ENCODE results near the gene RBFOX1.

RBFOX1 gene

DNA sequence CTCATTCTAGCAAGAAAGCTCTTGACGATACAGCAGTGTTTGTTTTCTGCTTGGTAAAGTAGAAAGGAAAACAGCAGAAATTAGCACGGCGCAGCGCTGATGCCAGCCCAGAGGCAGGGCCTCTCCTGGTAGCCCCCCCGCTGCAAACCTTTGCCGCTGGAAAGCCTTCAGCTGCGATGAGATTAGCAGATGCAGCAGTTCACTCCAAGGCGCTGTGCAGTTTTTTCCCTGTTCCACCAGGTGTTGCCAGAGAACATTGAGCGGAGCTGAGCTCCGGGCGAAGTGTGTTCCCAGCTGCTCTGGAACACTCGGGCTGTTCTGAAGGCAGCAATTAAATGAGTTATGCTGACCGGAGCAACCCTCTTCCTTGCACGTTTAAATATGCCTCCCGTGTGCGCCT, 72.5 kb downstream of the RBFOX1 start:
- H3K4me3 ChIP-seq (ENCODE audit: low read depth, low read length), result no peak overlapping the region
- TF ChIP-seq, protein P1, sequence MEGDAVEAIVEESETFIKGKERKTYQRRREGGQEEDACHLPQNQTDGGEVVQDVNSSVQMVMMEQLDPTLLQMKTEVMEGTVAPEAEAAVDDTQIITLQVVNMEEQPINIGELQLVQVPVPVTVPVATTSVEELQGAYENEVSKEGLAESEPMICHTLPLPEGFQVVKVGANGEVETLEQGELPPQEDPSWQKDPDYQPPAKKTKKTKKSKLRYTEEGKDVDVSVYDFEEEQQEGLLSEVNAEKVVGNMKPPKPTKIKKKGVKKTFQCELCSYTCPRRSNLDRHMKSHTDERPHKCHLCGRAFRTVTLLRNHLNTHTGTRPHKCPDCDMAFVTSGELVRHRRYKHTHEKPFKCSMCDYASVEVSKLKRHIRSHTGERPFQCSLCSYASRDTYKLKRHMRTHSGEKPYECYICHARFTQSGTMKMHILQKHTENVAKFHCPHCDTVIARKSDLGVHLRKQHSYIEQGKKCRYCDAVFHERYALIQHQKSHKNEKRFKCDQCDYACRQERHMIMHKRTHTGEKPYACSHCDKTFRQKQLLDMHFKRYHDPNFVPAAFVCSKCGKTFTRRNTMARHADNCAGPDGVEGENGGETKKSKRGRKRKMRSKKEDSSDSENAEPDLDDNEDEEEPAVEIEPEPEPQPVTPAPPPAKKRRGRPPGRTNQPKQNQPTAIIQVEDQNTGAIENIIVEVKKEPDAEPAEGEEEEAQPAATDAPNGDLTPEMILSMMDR (IDR thresholded peaks at IDR 0.05; ENCODE audit: borderline replicate concordance, insufficient read depth, low read depth, low read length), result no peak

GRCh38 chr16:7408700-7409365, 76.2 kb downstream of the RBFOX1 start:
- H3K4me3 ChIP-seq (ENCODE audit: low read depth, low read length), result no peak overlapping the region
- TF ChIP-seq, protein P1 (IDR thresholded peaks at IDR 0.05; ENCODE audit: borderline replicate concordance, insufficient read depth, low read depth, low read length), result no peak

GRCh38 chr16:7419441-7419840, 86.8 kb downstream of the RBFOX1 start:
- no peak overlapping the region for H3K4me3 ChIP-seq (ENCODE audit: low read depth, low read length)
- TF ChIP-seq, protein P1 (IDR thresholded peaks at IDR 0.05; ENCODE audit: borderline replicate concordance, insufficient read depth, low read depth, low read length), result no peak

DNA sequence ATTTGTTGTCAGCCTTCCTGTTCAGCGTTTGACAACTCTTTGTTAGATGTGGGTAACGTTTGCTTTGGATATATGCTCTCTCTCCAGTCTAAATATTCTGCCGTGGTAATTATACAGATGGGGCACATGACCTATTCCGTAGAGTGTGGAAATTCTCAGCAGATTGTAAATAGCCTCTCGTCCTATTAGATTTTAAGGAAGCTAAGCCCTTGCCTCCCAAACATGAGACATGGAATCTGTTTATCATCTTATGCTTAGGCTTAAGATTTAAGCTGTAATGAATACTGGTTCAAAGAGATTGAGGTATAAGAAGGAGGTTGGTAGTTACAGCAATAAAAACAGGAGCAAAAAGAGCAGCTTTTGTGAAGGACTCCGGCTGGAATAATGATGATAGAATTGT, 87.4 kb downstream of the RBFOX1 start:
- no peak overlapping the region for H3K4me3 ChIP-seq (ENCODE audit: low read depth, low read length)
- TF ChIP-seq, protein P1 (IDR thresholded peaks at IDR 0.05; ENCODE audit: borderline replicate concordance, insufficient read depth, low read depth, low read length), result no peak

DNA sequence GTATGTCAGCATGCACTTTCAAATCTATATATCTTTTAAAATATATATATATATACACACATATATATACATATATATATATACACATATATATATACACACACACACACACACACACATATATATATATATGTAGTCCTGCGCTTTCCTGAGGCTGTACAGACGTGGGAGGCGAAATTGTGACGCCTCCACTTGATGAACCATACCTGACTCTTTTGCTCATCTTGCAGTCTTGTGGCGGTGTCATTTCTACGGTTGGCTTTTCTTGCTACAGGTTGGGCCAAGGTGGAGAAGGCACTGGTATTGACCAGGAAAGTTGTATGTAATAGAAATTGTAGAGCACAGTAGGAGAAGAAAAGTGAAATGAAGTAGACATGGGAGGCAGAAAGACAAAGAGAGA, 88.2 kb downstream of the RBFOX1 start:
- no peak overlapping the region for H3K4me3 ChIP-seq (ENCODE audit: low read depth, low read length)
- TF ChIP-seq, protein P1 (IDR thresholded peaks at IDR 0.05; ENCODE audit: borderline replicate concordance, insufficient read depth, low read depth, low read length), result no peak

DNA sequence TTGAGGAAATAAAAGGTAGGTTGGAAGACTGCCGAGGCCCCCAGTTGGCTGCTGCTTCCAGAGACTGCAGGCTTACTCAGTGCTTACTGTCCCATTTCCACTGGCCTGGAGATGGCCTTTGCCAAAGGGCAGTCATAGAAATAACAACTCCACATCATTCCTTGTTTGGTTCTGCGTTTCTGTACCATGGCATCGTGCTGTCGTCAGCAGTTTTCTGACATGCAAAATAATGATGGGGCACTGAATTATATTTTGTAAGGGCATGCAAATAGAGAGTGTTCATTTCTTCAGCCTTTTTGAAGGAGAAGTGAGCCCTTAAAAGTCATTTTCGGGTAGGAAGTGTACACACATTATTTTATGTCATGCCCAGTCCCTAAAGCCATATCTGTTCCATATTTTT, 88.9 kb downstream of the RBFOX1 start:
- TF ChIP-seq, protein P1 (IDR thresholded peaks at IDR 0.05; ENCODE audit: borderline replicate concordance, insufficient read depth, low read depth, low read length), result no peak
- no peak overlapping the region for H3K4me3 ChIP-seq (ENCODE audit: low read depth, low read length)
